Measurements from ENCODE around the gene MUC12. TPM values are rescaled to one million over a fixed set of nuclear protein-coding genes. Genes with fewer than 3 reads are reported as not detected.

Gene MUC12
- total RNA-seq, 1 experiment from 2014 or later = 6.8 TPM

- no peak overlapping the region for H3K4me3 ChIP-seq (ENCODE audit: low read depth in 2 of 2, low read length in 2 of 2)
- in situ Hi-C loops (cut with HindIII; ENCODE audit: low pct_unique_long_range_greater_than_20kb, low sequenced_read_pairs) (no loop called here), intact Hi-C loops (cut with micrococcal nuclease; ENCODE audit: unreplicated experiment) (no loop called here)
- ATAC-seq = no peak
- H3K9me3 ChIP-seq (ENCODE audit: control insufficient read depth, insufficient read depth, low read depth, low read length) = no peaks in the 10 kb centered on the region
- CTCF ChIA-PET = interaction anchor here (1.5 kb wide), 1 partner anchor 9 kb away, joined by 16 read pairs; no protein-coding TSS in a partner anchor
- no peaks in the 10 kb centered on the region for H3K36me3 ChIP-seq (ENCODE audit: control insufficient read depth, insufficient read depth, low read length)
- no peak for TF ChIP-seq CTCF (IDR thresholded peaks at IDR 0.05)
- no peak for TF ChIP-seq TCF7L2 (IDR thresholded peaks at IDR 0.05; ENCODE audit: low read depth, low read length)
- no peak for TF ChIP-seq POLR2AphosphoS5 (IDR thresholded peaks at IDR 0.05; ENCODE audit: low read depth, low read length)
- no peak for TF ChIP-seq SIN3A (IDR thresholded peaks at IDR 0.05; ENCODE audit: borderline replicate concordance, insufficient read depth, low read depth, low read length)
- no peak for TF ChIP-seq REST (IDR thresholded peaks at IDR 0.05; ENCODE audit: insufficient read depth in 1 of 2, low read depth in 2 of 2, low read length in 1 of 2)
- H3K27ac ChIP-seq (ENCODE audit: low read length) = no peak overlapping the region
- BruUV-seq (replicated peaks) = no TSS peak
- POLR2A ChIA-PET = no interaction called here
- no peaks in the 10 kb centered on the region for H3K4me1 ChIP-seq (ENCODE audit: control insufficient read depth, insufficient read depth, low read length)
- no peak for DNase-seq (ENCODE audit: low read depth, low spot score)
- no peaks in the 10 kb centered on the region for H3K27me3 ChIP-seq (ENCODE audit: control insufficient read depth, insufficient read depth, low read length)
Observed at GRCh38 chr7:101068401-101068800, 99.0 kb downstream of the MUC12 start.

Other genes with a start within 250 kb of the MUC12 start
- not detected for gene EPO, start 249.1 kb upstream of the MUC12 start, total RNA-seq (2021; ENCODE audit: unreplicated experiment)
- not detected for gene ZAN, start 236.0 kb upstream of the MUC12 start, total RNA-seq (2021; ENCODE audit: unreplicated experiment)
- gene EPHB4, start 142.0 kb upstream of the MUC12 start, total RNA-seq (2021; ENCODE audit: unreplicated experiment) = 192 TPM
- 31.1 TPM for gene SLC12A9, start 116.9 kb upstream of the MUC12 start, total RNA-seq (2021; ENCODE audit: unreplicated experiment)
- gene TRIP6, start 102.2 kb upstream of the MUC12 start, total RNA-seq (2021; ENCODE audit: unreplicated experiment) = 3.2 TPM
- 248 TPM for gene SRRT, start 94.5 kb upstream of the MUC12 start, total RNA-seq (2021; ENCODE audit: unreplicated experiment)
- 3.3 TPM for gene UFSP1, start 79.8 kb upstream of the MUC12 start, total RNA-seq (2021; ENCODE audit: unreplicated experiment)
- gene ACHE, start 73.7 kb upstream of the MUC12 start, total RNA-seq (2021; ENCODE audit: unreplicated experiment) = 10.4 TPM
- gene MUC3A, start 20.0 kb upstream of the MUC12 start, total RNA-seq (2021; ENCODE audit: unreplicated experiment) = 24.7 TPM
- not detected for gene MUC17, start 50.5 kb downstream of the MUC12 start, total RNA-seq (2021; ENCODE audit: unreplicated experiment)
- 37.4 TPM for gene TRIM56, start 115.9 kb downstream of the MUC12 start, total RNA-seq (2021; ENCODE audit: unreplicated experiment)
- gene SERPINE1, start 157.5 kb downstream of the MUC12 start, total RNA-seq (2021; ENCODE audit: unreplicated experiment) = 370 TPM
- 74.2 TPM for gene AP1S1, start 184.9 kb downstream of the MUC12 start, total RNA-seq (2021; ENCODE audit: unreplicated experiment)
- gene VGF, start 196.0 kb downstream of the MUC12 start, total RNA-seq (2021; ENCODE audit: unreplicated experiment) = 4.4 TPM
- 0.15 TPM for gene NAT16, start 210.7 kb downstream of the MUC12 start, total RNA-seq (2021; ENCODE audit: unreplicated experiment)
- 0.23 TPM for gene MOGAT3, start 231.5 kb downstream of the MUC12 start, total RNA-seq (2021; ENCODE audit: unreplicated experiment)
- gene PLOD3, start 248.0 kb downstream of the MUC12 start, total RNA-seq (2021; ENCODE audit: unreplicated experiment) = 93.0 TPM
- gene ZNHIT1, start 248.6 kb downstream of the MUC12 start, total RNA-seq (2021; ENCODE audit: unreplicated experiment) = 69.7 TPM